NT2/D1 (cell line): ENCODE data around the gene GNG13.

Experiments
- YY1 ChIP-seq: IDR thresholded peaks from 2 replicates; pipeline ENCODE4 v1.6.1; 2011; ENCODE audit not compliant: insufficient read length, insufficient read depth
- ZNF274 ChIP-seq: IDR thresholded peaks from 2 replicates; pipeline ENCODE4 v1.6.1; 2011; ENCODE audit warnings: mild to moderate bottlenecking, low read depth, low read length

- TF ChIP-seq YY1 (no peak), ZNF274 (no peak)
Measured at GRCh38 chr16:769184-769784, 31.2 kb downstream of the GNG13 start.
